Liver (tissue), 9 donors: ENCODE data around the gene DIP2C. TPM values are rescaled to one million over a fixed set of nuclear protein-coding genes. Genes with fewer than 3 reads are reported as not detected.

Experiments
- DNase-seq: peaks from one replicate; pipeline ENCODE4 v3.0.0-alpha.2; 2017; ENCODE audit warnings: low spot score
- H3K27ac ChIP-seq, 2 donors: one replicate each; pipeline ENCODE4 v1.7.0; 2013; ENCODE audit warnings: inconsistent platforms in 2 of 2, low read length in 2 of 2, control low read depth in 1 of 2, low read depth in 1 of 2, mild to moderate bottlenecking in 1 of 2
- H3K27me3 ChIP-seq, 4 donors: one replicate each; pipeline versions ENCODE4 v1.6.1 to v1.7.0; 2013; ENCODE audit warnings: low read length in 3 of 4, inconsistent platforms in 1 of 4, mild to moderate bottlenecking in 1 of 4, moderate library complexity in 1 of 4; ENCODE audit not compliant: control insufficient read depth in 4 of 4, insufficient read depth in 4 of 4
- H3K36me3 ChIP-seq, 4 donors: one replicate each; pipeline versions ENCODE4 v1.6.1 to v1.7.0; 2013; ENCODE audit warnings: low read length in 3 of 4, mild to moderate bottlenecking in 3 of 4, low read depth in 1 of 4, moderate library complexity in 1 of 4; ENCODE audit not compliant: control insufficient read depth in 4 of 4, insufficient read depth in 3 of 4
- H3K4me1 ChIP-seq, 4 donors: one replicate each; pipeline versions ENCODE4 v1.6.1 to v1.7.0; 2013; ENCODE audit warnings: low read length in 3 of 4, mild to moderate bottlenecking in 3 of 4, moderate library complexity in 1 of 4; ENCODE audit not compliant: control insufficient read depth in 4 of 4, insufficient read depth in 4 of 4
- H3K4me3 ChIP-seq, 3 donors: one replicate each; pipeline versions ENCODE4 v1.6.1 to v1.7.0; 2013; ENCODE audit warnings: low read length in 3 of 3, control low read depth in 1 of 3, low read depth in 1 of 3, mild to moderate bottlenecking in 1 of 3
- H3K9ac ChIP-seq, 2 donors: one replicate each; pipeline ENCODE4 v1.7.0; 2013; ENCODE audit warnings: low read length in 2 of 2, mild to moderate bottlenecking in 2 of 2, moderate library complexity in 2 of 2, control low read depth in 1 of 2, low read depth in 1 of 2
- H3K9me3 ChIP-seq, 4 donors: one replicate each; pipeline versions ENCODE4 v1.6.1 to v1.7.0; 2013; ENCODE audit warnings: low read length in 3 of 4; ENCODE audit not compliant: control insufficient read depth in 4 of 4
- EGR1 ChIP-seq, 2 donors: IDR thresholded peaks; 2 replicates each; pipeline ENCODE4 v1.6.1; 2016 to 2018; ENCODE audit warnings: antibody characterized with exemption in 2 of 2, low read depth in 2 of 2
- FOXA1 ChIP-seq: IDR thresholded peaks from 2 replicates; pipeline ENCODE4 v1.6.1; 2016; ENCODE audit warnings: antibody characterized with exemption
- FOXA2 ChIP-seq: IDR thresholded peaks from 2 replicates; pipeline ENCODE4 v1.6.1; 2016; ENCODE audit warnings: antibody characterized with exemption
- HNF4A ChIP-seq, 2 donors: conservative IDR thresholded peaks; 2 replicates each; pipeline ENCODE4 v1.6.1; 2016; ENCODE audit warnings: antibody characterized with exemption in 2 of 2, mild to moderate bottlenecking in 2 of 2
- HNF4G ChIP-seq: IDR thresholded peaks from 2 replicates; pipeline ENCODE4 v1.6.1; 2016; ENCODE audit warnings: antibody characterized with exemption
- JUND ChIP-seq, 2 donors: IDR thresholded peaks; 2 replicates each; pipeline ENCODE4 v1.6.1; 2016; ENCODE audit warnings: antibody characterized with exemption in 2 of 2
- NR2F2 ChIP-seq: IDR thresholded peaks from 2 replicates; pipeline ENCODE4 v1.6.1; 2016; ENCODE audit warnings: antibody characterized with exemption
- RAD21 ChIP-seq, 2 donors: IDR thresholded peaks; 2 replicates each; pipeline ENCODE4 v1.6.1; 2016; ENCODE audit warnings: antibody characterized with exemption in 2 of 2, mild to moderate bottlenecking in 2 of 2
- SP1 ChIP-seq: IDR thresholded peaks from 2 replicates; pipeline ENCODE4 v1.6.1; 2018; ENCODE audit warnings: antibody characterized with exemption, mild to moderate bottlenecking
- TAF1 ChIP-seq: conservative IDR thresholded peaks from 2 replicates; pipeline ENCODE4 v1.6.1; 2016; ENCODE audit warnings: antibody characterized with exemption, mild to moderate bottlenecking
- YY1 ChIP-seq: IDR thresholded peaks from 2 replicates; pipeline ENCODE4 v1.6.1; 2016; ENCODE audit warnings: antibody characterized with exemption, mild to moderate bottlenecking
- WGBS: extraction: QIAGEN DNeasy Blood & Tissue Kit; methylation state at CpG from one replicate; pipeline ENCODE4 v1.1.7; 2013; 5-methylcytosine and 5-hydroxymethylcytosine counted together
- polyA plus RNA-seq, 2 donors: library from polyadenylated mRNA; stranded (reverse) in 1 of 2; unstranded in 1 of 2; fragments of 200-250 nt in 1 of 2; fragments of >200 nt in 1 of 2; fragmentation: Nextera tagmentation in 1 of 2; extraction: Ambion mirVana in 1 of 2; gene quantifications; one replicate each; pipeline versions ENCODE4 v1.2.1 to v1.2.3, GENCODE V29; 2013 to 2015
- total RNA-seq, 2 donors: library from RNA; depleted of rRNA; stranded (reverse); fragments of >200 nt; gene quantifications; one replicate each; pipeline ENCODE4 v1.2.3, GENCODE V29; 2014
- TF ChIP-seq, protein P1 (sequence below): IDR thresholded peaks from 2 replicates; pipeline ENCODE4 v1.6.1; 2016; ENCODE audit warnings: antibody characterized with exemption, mild to moderate bottlenecking
- TF ChIP-seq, protein P2 (sequence below): IDR thresholded peaks from 2 replicates; pipeline ENCODE4 v1.6.1; 2016; ENCODE audit warnings: antibody characterized with exemption
- TF ChIP-seq, protein P3 (sequence below): fragments of 150-350 bp; IDR thresholded peaks from 2 replicates; pipeline ENCODE4 v1.5.1; 2017; ENCODE audit warnings: improper control_type of control experiment, low read depth, low read length; ENCODE audit not compliant: missing input control
- TF ChIP-seq, protein P4 (sequence below): IDR thresholded peaks from 2 replicates; pipeline ENCODE4 v1.6.1; 2016; ENCODE audit warnings: antibody characterized with exemption
- TF ChIP-seq, protein P5 (sequence below): IDR thresholded peaks from 2 replicates; pipeline ENCODE4 v1.6.1; 2016; ENCODE audit warnings: antibody characterized with exemption
- donor health status: healthy.
- donor health status: healthy.
- donor health status: healthy.
- donor health status: healthy.
- donor health status: healthy.

DIP2C gene
- total and polyA plus RNA-seq, 4 donors = 4.2 to 12.2 (median 5.7) TPM

DNA sequence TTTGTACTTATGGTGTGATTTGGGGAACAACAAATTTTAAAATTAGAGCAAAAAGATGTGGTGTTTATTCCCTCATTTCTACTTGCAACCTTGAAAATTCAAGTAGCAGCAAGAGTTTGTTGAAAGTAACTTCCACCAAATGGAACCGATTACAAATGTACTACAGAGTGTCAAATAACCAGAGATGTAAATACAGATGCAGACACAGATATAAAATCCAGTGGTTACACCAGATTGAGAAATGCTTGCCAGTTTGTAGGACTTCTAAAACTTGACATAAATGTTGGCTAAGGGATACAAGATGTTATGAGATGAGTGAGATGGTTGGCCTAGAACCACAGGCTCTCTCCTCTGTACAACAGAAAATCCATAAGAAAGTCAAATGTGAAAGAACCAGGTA is 162.1 kb downstream of the DIP2C start:
- TF ChIP-seq, protein P1, sequence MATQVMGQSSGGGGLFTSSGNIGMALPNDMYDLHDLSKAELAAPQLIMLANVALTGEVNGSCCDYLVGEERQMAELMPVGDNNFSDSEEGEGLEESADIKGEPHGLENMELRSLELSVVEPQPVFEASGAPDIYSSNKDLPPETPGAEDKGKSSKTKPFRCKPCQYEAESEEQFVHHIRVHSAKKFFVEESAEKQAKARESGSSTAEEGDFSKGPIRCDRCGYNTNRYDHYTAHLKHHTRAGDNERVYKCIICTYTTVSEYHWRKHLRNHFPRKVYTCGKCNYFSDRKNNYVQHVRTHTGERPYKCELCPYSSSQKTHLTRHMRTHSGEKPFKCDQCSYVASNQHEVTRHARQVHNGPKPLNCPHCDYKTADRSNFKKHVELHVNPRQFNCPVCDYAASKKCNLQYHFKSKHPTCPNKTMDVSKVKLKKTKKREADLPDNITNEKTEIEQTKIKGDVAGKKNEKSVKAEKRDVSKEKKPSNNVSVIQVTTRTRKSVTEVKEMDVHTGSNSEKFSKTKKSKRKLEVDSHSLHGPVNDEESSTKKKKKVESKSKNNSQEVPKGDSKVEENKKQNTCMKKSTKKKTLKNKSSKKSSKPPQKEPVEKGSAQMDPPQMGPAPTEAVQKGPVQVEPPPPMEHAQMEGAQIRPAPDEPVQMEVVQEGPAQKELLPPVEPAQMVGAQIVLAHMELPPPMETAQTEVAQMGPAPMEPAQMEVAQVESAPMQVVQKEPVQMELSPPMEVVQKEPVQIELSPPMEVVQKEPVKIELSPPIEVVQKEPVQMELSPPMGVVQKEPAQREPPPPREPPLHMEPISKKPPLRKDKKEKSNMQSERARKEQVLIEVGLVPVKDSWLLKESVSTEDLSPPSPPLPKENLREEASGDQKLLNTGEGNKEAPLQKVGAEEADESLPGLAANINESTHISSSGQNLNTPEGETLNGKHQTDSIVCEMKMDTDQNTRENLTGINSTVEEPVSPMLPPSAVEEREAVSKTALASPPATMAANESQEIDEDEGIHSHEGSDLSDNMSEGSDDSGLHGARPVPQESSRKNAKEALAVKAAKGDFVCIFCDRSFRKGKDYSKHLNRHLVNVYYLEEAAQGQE = no peak
- TF ChIP-seq, protein P2, sequence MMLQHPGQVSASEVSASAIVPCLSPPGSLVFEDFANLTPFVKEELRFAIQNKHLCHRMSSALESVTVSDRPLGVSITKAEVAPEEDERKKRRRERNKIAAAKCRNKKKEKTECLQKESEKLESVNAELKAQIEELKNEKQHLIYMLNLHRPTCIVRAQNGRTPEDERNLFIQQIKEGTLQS = no peak
- TF ChIP-seq TAF1 = no peak
- TF ChIP-seq RAD21 (IDR thresholded peaks at IDR 0.05) = no peak
- TF ChIP-seq FOXA1 = no peak
- TF ChIP-seq JUND (IDR thresholded peaks at IDR 0.05) = no peak
- TF ChIP-seq, protein P3, sequence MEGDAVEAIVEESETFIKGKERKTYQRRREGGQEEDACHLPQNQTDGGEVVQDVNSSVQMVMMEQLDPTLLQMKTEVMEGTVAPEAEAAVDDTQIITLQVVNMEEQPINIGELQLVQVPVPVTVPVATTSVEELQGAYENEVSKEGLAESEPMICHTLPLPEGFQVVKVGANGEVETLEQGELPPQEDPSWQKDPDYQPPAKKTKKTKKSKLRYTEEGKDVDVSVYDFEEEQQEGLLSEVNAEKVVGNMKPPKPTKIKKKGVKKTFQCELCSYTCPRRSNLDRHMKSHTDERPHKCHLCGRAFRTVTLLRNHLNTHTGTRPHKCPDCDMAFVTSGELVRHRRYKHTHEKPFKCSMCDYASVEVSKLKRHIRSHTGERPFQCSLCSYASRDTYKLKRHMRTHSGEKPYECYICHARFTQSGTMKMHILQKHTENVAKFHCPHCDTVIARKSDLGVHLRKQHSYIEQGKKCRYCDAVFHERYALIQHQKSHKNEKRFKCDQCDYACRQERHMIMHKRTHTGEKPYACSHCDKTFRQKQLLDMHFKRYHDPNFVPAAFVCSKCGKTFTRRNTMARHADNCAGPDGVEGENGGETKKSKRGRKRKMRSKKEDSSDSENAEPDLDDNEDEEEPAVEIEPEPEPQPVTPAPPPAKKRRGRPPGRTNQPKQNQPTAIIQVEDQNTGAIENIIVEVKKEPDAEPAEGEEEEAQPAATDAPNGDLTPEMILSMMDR = no peak
- no peak for TF ChIP-seq FOXA2
- no peak for TF ChIP-seq YY1
- TF ChIP-seq, protein P4, sequence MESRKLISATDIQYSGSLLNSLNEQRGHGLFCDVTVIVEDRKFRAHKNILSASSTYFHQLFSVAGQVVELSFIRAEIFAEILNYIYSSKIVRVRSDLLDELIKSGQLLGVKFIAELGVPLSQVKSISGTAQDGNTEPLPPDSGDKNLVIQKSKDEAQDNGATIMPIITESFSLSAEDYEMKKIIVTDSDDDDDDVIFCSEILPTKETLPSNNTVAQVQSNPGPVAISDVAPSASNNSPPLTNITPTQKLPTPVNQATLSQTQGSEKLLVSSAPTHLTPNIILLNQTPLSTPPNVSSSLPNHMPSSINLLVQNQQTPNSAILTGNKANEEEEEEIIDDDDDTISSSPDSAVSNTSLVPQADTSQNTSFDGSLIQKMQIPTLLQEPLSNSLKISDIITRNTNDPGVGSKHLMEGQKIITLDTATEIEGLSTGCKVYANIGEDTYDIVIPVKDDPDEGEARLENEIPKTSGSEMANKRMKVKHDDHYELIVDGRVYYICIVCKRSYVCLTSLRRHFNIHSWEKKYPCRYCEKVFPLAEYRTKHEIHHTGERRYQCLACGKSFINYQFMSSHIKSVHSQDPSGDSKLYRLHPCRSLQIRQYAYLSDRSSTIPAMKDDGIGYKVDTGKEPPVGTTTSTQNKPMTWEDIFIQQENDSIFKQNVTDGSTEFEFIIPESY = no peak
- TF ChIP-seq, protein P5, sequence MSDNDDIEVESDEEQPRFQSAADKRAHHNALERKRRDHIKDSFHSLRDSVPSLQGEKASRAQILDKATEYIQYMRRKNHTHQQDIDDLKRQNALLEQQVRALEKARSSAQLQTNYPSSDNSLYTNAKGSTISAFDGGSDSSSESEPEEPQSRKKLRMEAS = no peak
- no peak for TF ChIP-seq NR2F2
- TF ChIP-seq EGR1 (IDR thresholded peaks at IDR 0.05; ENCODE audit: low read depth in 2 of 2) = no peak
- no peak for TF ChIP-seq SP1
- TF ChIP-seq HNF4G = no peak
- Histone ChIP-seq H3K36me3 (no peaks in the 10 kb centered on the region), H3K9ac (no peak overlapping the region), H3K4me1 (no peaks in the 10 kb centered on the region), H3K4me3 (no peak overlapping the region), H3K27ac (no peak overlapping the region), H3K27me3 (no peaks in the 10 kb centered on the region), H3K9me3 (no peaks in the 10 kb centered on the region)
- WGBS = 95% methylated on average over 1 of the region's 1 CpG
- no peak for DNase-seq

DNA sequence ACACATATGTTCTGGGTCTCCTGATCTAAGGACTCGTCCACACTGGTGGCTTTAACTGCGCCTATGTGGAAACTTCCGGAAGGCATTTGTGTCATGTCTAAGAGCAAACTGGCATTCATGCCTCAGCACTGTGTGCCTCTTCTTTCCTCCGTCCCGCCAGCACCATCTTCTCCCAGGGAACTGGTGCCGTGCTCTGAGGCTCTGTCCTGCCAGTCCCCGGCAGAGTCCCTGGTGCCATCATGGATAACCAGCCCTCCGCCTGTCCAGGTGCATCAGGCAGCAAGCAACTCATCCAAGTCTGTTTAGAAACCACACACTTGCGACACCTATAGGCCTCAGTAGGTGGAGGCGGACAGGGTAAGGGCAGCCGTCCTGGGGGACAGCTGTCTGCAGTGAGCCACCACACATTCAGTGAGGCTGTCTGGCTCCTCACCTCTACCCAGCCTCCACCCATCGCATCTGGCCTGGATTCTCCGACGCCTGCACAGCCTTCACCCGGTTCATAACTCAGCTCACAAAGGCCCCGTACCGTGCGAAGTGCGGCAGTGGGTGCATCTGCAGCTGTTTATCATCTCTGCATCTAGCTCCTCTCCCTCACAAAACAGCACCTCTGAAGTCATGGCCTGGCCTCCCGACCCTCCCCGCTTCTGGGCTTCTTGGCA is 162.7 kb downstream of the DIP2C start:
- no peak overlapping the region for H3K27ac ChIP-seq
- no peak overlapping the region for H3K4me3 ChIP-seq
- 97% methylated on average over 21 of the region's 21 CpGs for WGBS
- H3K36me3 ChIP-seq = no peaks in the 10 kb centered on the region
- H3K9ac ChIP-seq = no peak overlapping the region
- no peaks in the 10 kb centered on the region for H3K4me1 ChIP-seq
- no peak for DNase-seq
- H3K9me3 ChIP-seq = no peaks in the 10 kb centered on the region
- TF ChIP-seq FOXA2 = no peak
- TF ChIP-seq HNF4A (conservative IDR thresholded peaks at IDR 0.05) = no peak
- TF ChIP-seq SP1 = no peak
- no peak for TF ChIP-seq RAD21 (IDR thresholded peaks at IDR 0.05)
- H3K27me3 ChIP-seq = no peaks in the 10 kb centered on the region
